NCI-H2196 (cell line): ENCODE data around the gene PHF10.
"Not testable (repeated sequence)": the region's sequence is repeated elsewhere in the genome, so short reads cannot be mapped to it uniquely, and the experiment has no call there.

Source experiments
- DNase-seq: peaks from one replicate; lab custom pipeline; 2025; ENCODE audit not compliant: unreplicated experiment; lab: John Stamatoyannopoulos, UW

The PHF10 gene

GRCh38 chr6:169723200-169723909 lies 945 bp downstream of the PHF10 start:
- DNase-seq: peak; percentile 8

GRCh38 chr6:169722362-169723199 lies 1.7 kb downstream of the PHF10 start:
- peak; percentile 33 for DNase-seq

DNA sequence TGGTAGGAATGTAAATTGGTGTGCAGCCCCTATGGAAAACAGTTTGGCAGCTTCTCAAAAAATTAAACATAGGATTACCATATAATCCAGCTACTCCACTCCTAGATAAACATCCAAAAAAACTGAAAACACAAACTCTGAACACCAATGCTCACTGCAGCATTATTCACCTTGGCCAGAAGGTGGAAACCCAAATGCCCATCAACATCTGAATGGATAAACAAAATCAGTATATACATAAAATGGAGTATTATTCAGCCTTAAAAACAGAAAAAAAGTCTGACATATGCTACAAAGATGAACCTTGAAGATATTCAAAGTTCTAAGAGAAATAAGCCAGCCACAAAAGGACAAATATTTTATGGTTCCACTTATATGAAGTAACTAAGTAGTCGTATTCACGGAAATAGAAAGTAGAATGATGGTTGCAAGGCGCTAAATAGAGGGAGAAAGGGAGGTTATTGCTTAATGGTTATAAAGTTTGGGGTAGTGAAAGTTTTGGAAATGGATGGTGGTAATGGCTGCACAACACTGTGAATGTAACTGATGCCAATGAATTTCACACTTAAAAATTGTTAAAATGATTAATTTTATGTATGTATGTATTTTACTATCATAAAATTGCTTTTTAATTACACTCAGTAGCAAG lies 4.0 kb downstream of the PHF10 start:
- DNase-seq: no peak

- no peak for DNase-seq
These were observed 5.2 kb downstream of the PHF10 start for GRCh38 chr6:169719117-169719516.

DNA sequence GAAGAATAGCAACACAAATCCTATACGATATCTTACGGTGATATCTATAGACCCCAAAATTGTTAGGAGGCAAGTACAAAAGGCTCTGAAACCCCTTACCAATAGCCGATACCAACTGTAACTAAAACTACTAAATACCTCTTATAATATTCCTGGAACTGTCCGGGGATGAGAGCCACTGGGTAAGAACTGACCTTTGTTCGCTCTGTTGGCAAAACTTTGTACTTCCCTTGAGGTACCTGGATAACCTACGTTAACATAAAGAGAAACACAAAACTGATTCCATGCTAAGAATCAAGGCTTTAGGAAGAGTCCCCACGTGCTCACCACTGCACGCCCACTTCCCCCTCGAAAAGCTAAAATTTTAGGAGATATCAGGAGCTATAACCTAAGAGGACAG lies 9.7 kb downstream of the PHF10 start:
- DNase-seq: no peak

DNA sequence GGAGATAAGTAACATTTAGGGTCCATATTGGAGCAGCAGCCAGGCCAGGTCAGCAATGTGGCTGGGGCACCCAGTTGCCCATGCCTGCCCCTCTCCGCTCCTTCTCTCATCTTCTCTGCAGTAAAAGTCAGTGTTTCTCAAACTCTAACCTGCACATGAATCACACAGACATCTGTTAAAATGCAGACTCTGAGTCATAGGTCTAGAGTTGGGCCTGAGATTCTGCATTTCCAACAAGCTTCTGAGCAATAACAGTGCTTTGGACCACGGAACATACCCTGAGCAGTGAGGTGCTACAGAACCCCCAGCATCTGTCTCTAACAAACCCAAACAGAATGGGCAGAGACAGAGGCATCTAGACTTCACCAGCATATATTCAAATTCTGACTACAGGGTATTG lies 10.1 kb downstream of the PHF10 start:
- no peak for DNase-seq

- no peak for DNase-seq
These were observed 14.3 kb downstream of the PHF10 start for GRCh38 chr6:169710009-169710408.

- no peak for DNase-seq
These were observed 15.0 kb downstream of the PHF10 start for GRCh38 chr6:169709293-169709692.

DNA sequence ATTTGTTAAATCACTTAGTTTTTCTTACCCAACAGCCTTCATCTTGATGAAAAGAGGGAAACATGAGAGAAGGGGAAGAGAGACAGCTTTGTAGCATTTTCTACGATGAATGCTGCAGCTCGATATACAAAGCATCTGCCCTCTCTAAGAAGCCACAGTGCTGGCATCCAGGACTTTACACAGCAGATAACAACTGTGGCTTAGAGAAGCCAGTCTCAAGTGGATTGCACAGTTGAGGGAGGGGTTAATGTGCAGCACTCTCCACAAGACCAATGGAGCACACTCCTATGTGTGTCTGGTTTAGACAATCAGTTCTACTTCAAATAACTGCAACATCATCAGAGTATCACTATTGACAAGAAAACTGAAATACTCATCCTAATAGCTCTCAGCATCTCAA lies 16.5 kb downstream of the PHF10 start:
- no peak for DNase-seq

GRCh38 chr6:169702840-169703246 lies 21.5 kb downstream of the PHF10 start:
- DNase-seq: no peak

DNA sequence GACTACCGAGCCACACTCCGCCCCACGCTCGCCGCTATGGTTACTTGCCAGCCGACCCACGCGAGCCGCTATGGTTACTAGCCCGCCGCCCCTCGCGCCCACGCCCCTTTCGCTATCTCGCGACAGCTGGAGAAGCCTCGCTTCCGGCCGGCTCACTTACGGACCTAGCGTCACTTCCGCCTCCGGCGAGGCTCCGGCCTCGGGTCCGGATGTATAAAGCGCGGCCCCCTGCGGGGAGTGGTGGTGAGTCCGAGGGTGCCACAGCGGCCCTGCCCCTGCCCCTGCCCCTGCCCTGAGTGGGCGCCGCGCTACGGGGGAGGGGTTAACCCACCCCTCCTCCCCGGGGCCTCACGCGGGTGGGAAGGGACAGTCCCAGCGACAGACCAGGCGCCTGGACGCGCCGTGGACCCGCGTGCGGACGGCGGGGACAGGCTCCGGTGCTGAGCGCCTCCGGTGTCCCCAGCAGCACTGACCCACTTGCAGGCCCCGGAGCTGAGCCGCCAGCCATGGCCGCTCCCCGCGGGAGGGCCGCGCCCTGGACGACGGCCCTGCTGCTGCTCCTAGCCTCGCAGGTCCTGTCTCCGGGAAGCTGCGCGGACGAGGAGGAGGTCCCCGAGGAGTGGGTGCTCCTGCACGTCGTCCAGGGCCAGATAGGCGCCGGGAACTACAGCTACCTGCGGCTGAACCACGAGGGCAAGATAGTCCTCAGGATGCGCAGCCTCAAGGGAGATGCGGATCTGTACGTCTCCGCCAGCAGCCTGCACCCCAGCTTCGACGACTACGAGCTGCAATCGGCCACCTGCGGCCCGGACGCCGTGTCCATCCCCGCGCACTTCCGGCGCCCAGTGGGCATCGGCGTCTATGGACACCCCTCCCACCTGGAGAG lies 22.1 kb downstream of the PHF10 start, which contains the start of the genes C6orf120 and WDR27:
Gene C6orf120 (plus strand): TSS at position 173 of the 886 bp plus-strand sequence. CDS start 334 bp downstream, at position 507.
Gene WDR27 (minus strand): TSS at position 76 of the 886 bp plus-strand sequence. CDS start 13,024 bp downstream, outside the sequence.
- peak; percentile 88 for DNase-seq

GRCh38 chr6:169701311-169701953 lies 22.9 kb downstream of the PHF10 start:
- DNase-seq: no peak

DNA sequence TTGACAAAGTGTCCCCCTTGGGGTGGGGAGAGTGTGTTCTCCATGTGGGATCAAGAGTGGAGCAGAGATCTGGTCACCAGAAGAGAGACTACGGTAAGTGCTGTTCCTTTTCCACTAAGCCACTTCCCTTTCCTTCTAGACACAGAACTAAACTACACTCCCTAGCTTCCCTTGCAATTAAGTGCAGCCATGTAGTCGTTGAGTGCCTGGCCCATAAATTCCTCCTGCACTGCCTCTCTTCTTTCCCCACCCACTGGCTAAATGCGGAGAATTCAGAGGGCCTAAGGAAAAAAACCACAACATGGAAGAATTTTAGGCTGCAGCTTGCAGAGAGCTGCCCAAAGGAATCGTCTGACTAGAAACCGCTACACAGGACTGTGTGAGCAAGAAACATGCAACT lies 24.0 kb downstream of the PHF10 start:
- no peak for DNase-seq

DNA sequence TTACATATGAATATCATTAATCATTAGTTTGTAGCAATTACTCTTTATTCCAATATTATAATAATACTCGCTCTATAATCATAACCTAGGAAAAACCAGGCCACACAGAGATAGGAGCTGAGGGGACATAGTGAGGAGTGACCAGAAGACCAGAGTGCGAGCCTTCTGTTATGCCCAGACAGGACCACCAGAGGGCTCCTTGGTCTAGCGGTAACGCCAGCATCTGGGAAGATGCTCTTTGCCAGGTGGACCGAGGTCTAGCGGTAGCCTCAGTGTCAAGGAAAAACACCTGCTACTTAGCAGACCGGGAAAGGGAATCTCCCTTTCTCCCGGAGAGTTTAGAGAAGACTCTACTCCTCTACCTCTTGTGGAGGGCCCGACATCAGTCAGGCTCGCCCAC lies 27.2 kb downstream of the PHF10 start:
- not testable (repeated sequence) for DNase-seq

- DNase-seq: no peak
These were observed 29.2 kb downstream of the PHF10 start for GRCh38 chr6:169695131-169695530.

DNA sequence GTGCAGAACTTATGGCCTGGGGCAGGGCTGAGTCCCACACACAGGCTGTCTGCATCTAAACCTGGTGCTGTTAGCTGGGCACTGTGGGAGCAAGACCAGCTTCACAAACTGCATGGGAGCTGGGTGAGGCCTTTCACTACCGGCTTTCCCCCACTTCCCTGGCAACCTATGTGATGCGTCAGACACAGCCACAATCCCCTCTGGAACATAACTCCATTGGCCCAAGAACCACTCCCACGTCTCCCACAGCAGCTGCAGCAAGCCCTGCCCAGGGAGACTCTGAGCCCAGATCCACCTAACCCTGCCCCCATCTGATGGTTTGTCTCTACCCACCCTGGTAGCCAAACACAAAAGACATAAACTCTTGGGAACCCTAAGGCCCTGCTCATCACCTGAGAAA lies 31.8 kb downstream of the PHF10 start:
- no peak for DNase-seq

DNA sequence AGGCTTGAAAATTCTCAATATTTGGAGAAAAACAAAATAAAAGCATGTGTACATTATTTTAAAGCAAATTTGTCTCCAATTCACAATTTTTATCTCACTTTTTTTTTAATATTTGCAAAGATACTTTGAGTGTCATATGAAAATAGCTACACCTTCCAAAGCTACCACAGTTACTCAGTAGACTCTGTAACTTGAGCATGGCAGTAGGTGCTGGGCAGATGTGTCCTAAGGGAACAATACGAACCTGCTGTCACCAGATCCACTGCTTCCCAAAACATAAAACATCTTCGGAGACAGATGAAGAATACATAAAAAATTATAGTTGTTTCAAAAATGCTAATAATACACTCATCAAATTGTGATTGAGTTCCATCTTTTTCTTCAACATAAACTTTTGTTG lies 33.0 kb downstream of the PHF10 start:
- DNase-seq: no peak

GRCh38 chr6:169689287-169689686 lies 35.0 kb downstream of the PHF10 start:
- DNase-seq: no peak

- DNase-seq: no peak
These were observed 38.4 kb downstream of the PHF10 start for GRCh38 chr6:169685860-169686259.

- DNase-seq: no peak
These were observed 40.2 kb downstream of the PHF10 start for GRCh38 chr6:169684056-169684455.
